Activated CD8-positive, alpha-beta memory T cell treated with anti-CD3 and anti-CD28 coated beads, Interleukin-2, amount 50 U/mL, for 24 hours (primary cell): ENCODE results near the gene ICAM2.

Experiments used
- DNase-seq: peaks from one replicate; pipeline ENCODE4 v3.0.0-alpha.2; 2020; ENCODE audit errors: extremely low read depth

The ICAM2 gene

GRCh38 chr17:64020056-64020766, at the start of gene ICAM2:
ICAM2 (minus strand) TSS chr17:64020633; CDS start chr17:64006691, 13,942 bp downstream.
- DNase-seq, result peak; percentile 82

GRCh38 chr17:64070213-64070612, 49.8 kb upstream of the ICAM2 start:
- DNase-seq, result no peak

- DNase-seq, result no peak
These were observed 48.7 kb upstream of the ICAM2 start for GRCh38 chr17:64069143-64069542.

- no peak for DNase-seq
These were observed 47.2 kb upstream of the ICAM2 start for GRCh38 chr17:64067657-64068056.

GRCh38 chr17:64066716-64067115, 46.3 kb upstream of the ICAM2 start:
- DNase-seq, result no peak

GRCh38 chr17:64065161-64065560, 44.7 kb upstream of the ICAM2 start:
- no peak for DNase-seq

- DNase-seq, result no peak
These were observed 43.9 kb upstream of the ICAM2 start for GRCh38 chr17:64064331-64064730.

- no peak for DNase-seq
These were observed 43.4 kb upstream of the ICAM2 start for GRCh38 chr17:64063766-64064224.

GRCh38 chr17:64063088-64063487, 42.7 kb upstream of the ICAM2 start:
- no peak for DNase-seq

- no peak for DNase-seq
These were observed 40.9 kb upstream of the ICAM2 start for GRCh38 chr17:64061178-64061898.

- no peak for DNase-seq
These were observed 39.9 kb upstream of the ICAM2 start for GRCh38 chr17:64060331-64060730.

- no peak for DNase-seq
These were observed 39.3 kb upstream of the ICAM2 start for GRCh38 chr17:64059756-64060155.

- no peak for DNase-seq
These were observed 38.2 kb upstream of the ICAM2 start for GRCh38 chr17:64058621-64059020.

- no peak for DNase-seq
These were observed 37.3 kb upstream of the ICAM2 start for GRCh38 chr17:64057701-64058263.

- DNase-seq, result no peak
These were observed 36.0 kb upstream of the ICAM2 start for GRCh38 chr17:64056269-64057005.

- DNase-seq, result no peak
These were observed 35.0 kb upstream of the ICAM2 start for GRCh38 chr17:64055183-64056142.

- DNase-seq, result no peak
These were observed 33.9 kb upstream of the ICAM2 start for GRCh38 chr17:64054304-64054703.

GRCh38 chr17:64053101-64053500, 32.7 kb upstream of the ICAM2 start:
- no peak for DNase-seq

GRCh38 chr17:64051153-64051552, 30.7 kb upstream of the ICAM2 start:
- no peak for DNase-seq

GRCh38 chr17:64048805-64049204, 28.4 kb upstream of the ICAM2 start:
- DNase-seq, result no peak

GRCh38 chr17:64045176-64045575, 24.7 kb upstream of the ICAM2 start:
- no peak for DNase-seq
